Measurements from ENCODE around the gene CINP. TPM values are rescaled to one million over a fixed set of nuclear protein-coding genes. Genes with fewer than 3 reads are reported as not detected.
A peak's percentile ranks its signal among the peaks of the same experiment; 100 is the strongest.
"Not testable (repeated sequence)": the region's sequence is repeated elsewhere in the genome, so short reads cannot be mapped to it uniquely, and the experiment has no call there.

CINP gene
- total RNA-seq, 2 experiments from 2014 or later, result 50.5 to 51.2 TPM

- POLR2A ChIA-PET, result no interaction called here
- Mint-ChIP-seq H3K4me3 (no peak overlapping the region), H3K9me3 (no peaks in the 10 kb centered on the region), H3K27me3 (no peaks in the 10 kb centered on the region), H3K4me1 (ENCODE audit: low read depth) (peaks cover 2% of the 10 kb centered on the region), H3K36me3 (peaks cover 20% of the 10 kb centered on the region), H3K27ac (no peak overlapping the region)
- CTCF ChIA-PET, result no interaction called here
- DNase-seq, result no peak
- intact Hi-C loops (cut with micrococcal nuclease), result no loop called here
Measured at GRCh38 chr14:102330806-102331205, 31.9 kb downstream of the CINP start.

GRCh38 chr14:102329381-102329780 is 33.3 kb downstream of the CINP start:
- CTCF ChIA-PET; POLR2A ChIA-PET; DNase-seq; H3K4me3 Mint-ChIP-seq; H3K27me3 Mint-ChIP-seq; H3K9me3 Mint-ChIP-seq; intact Hi-C loops (cut with micrococcal nuclease); H3K4me1 Mint-ChIP-seq (ENCODE audit: low read depth); H3K27ac Mint-ChIP-seq: not testable (repeated sequence)
- peaks cover 16% of the 10 kb centered on the region for H3K36me3 Mint-ChIP-seq

GRCh38 chr14:102326583-102326982 is 36.1 kb downstream of the CINP start:
- peaks cover 6% of the 10 kb centered on the region for H3K36me3 Mint-ChIP-seq
- H3K27me3 Mint-ChIP-seq, result no peaks in the 10 kb centered on the region
- H3K4me1 Mint-ChIP-seq (ENCODE audit: low read depth), result peaks cover 3% of the 10 kb centered on the region
- POLR2A ChIA-PET, result no interaction called here
- intact Hi-C loops (cut with micrococcal nuclease), result no loop called here
- no peak overlapping the region for H3K4me3 Mint-ChIP-seq
- no peak overlapping the region for H3K27ac Mint-ChIP-seq
- H3K9me3 Mint-ChIP-seq, result no peaks in the 10 kb centered on the region
- DNase-seq, result no peak
- CTCF ChIA-PET, result no interaction called here

DNA sequence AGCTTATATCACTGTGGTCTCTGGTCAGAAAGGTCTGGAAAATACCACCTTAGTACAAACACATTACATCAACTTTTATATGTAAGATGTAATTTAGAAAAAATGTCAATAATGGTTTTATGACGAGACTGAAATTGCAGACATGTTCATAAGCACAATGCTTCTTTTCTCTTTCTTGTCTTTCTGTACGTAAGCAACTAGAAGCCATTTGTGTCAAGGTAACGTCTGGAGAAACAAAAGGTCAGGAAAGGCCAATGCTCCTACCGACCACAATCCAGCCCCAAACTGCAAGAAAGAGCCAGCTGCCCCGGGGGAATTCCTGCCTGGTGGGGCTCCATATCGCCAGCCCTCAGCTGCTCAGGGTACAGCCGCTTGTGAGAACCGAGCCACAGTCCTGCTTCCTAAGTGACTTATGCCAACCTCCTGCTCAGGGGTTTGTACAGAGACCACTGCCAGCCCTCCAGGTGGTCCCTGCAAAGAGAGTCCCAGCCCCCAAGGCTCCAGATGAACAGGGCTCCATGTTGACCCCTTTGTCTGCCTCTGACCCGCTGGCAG is 36.8 kb downstream of the CINP start:
- intact Hi-C loops (cut with micrococcal nuclease), result no loop called here
- H3K4me3 Mint-ChIP-seq, result no peak overlapping the region
- peaks cover 6% of the 10 kb centered on the region for H3K36me3 Mint-ChIP-seq
- H3K9me3 Mint-ChIP-seq, result no peaks in the 10 kb centered on the region
- no peak for DNase-seq
- H3K27ac Mint-ChIP-seq, result no peak overlapping the region
- ChIA-PET CTCF (interaction anchor here (1.2 kb wide), 1 partner anchor 12 kb away, joined by 3 read pairs; no protein-coding TSS in a partner anchor), POLR2A (no interaction called here)
- H3K27me3 Mint-ChIP-seq, result no peaks in the 10 kb centered on the region
- peaks cover 6% of the 10 kb centered on the region for H3K4me1 Mint-ChIP-seq (ENCODE audit: low read depth)

DNA sequence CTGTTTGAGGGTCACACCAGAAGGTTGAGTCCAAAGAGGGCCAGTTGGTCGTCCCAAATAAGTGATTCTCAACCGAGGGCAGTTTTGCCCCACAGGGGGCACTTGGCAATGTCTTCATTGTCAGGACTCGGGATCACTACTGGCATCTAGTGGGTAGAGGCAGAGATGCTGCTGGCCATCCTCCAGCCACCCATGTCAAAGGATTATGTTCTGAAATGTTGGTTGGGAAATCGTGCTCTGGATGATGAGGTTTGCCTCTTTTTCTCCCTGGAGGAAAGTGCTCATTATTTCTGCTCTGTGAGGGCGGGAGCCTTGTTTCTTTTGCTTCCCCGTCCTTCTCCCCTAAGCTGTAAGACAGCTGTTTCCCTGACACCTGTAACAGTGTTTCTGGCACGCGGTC is 39.6 kb downstream of the CINP start:
- peaks cover 26% of the 10 kb centered on the region for H3K4me1 Mint-ChIP-seq (ENCODE audit: low read depth)
- H3K27ac Mint-ChIP-seq, result no peak overlapping the region
- peaks cover 6% of the 10 kb centered on the region for H3K36me3 Mint-ChIP-seq
- no peaks in the 10 kb centered on the region for H3K9me3 Mint-ChIP-seq
- CTCF ChIA-PET, result interaction anchor here (1.6 kb wide), 1 partner anchor 9 kb away, joined by 4 read pairs; no protein-coding TSS in a partner anchor
- POLR2A ChIA-PET, result no interaction called here
- intact Hi-C loops (cut with micrococcal nuclease), result no loop called here
- peak; percentile 45 for DNase-seq
- no peak overlapping the region for H3K4me3 Mint-ChIP-seq
- H3K27me3 Mint-ChIP-seq, result no peaks in the 10 kb centered on the region

DNA sequence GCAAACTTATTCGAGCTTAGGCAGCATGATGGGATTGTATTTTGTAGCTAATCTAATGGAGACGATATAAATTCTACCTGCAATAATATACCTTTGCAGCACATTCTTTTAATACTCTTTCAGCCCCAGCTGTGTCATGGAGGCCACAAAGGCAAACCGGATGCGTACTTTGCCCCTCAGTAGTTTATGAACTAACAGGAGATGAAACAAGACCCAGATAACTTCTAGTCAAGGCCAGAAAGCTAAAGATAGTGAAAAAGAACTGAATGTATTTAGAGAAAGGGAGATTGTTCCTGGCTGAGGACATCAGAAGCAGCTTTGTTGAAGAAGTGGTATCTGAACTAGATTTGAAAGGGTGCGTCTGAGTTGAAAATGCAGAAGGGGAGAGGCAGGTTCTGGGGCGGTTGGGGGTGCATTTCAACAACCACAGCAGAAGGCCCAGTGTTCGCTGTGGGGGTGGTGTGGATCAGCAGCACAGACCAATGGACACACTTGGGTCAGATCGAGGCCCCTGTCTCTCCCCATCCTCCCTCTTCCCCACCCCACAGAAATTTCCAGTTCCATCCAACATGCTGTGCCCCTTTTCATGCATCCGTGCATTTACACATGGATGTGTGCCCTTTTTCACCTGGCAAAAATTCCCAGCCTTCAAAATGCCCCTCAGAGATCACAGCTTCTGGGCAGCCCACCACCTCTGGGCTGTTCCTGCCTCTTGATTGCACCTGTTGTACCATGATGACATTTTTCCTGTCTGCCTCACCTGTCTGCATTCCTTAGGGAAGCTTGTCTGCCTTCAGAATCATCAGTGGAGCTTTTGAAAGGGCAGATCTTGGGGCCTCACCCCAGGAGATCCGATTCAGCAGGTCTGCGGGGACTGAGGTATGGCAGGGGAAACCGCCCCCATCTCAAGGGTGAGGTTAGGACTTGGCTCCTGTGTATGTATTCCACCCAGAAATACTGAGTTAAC is 41.0 kb downstream of the CINP start:
- Mint-ChIP-seq H3K4me3 (peak overlapping the region; percentile 3), H3K9me3 (no peaks in the 10 kb centered on the region), H3K36me3 (peaks cover 10% of the 10 kb centered on the region), H3K4me1 (ENCODE audit: low read depth) (peaks cover 34% of the 10 kb centered on the region), H3K27ac (peak overlapping the region; percentile 48), H3K27me3 (no peaks in the 10 kb centered on the region)
- CTCF ChIA-PET, result interaction anchor here (1.0 to 1.7 kb wide), 4 partner anchors 17 to 360 kb away, joined by 3 read pairs; partner anchors contain the start of gene MOK
- POLR2A ChIA-PET, result interaction anchor here (0.7 to 3.1 kb wide), 3 partner anchors 13 to 41 kb away, joined by 3 to 16 read pairs (median 5); partner anchors contain the start of genes CINP and TECPR2
- DNase-seq, result no peak
- intact Hi-C loops (cut with micrococcal nuclease), result no loop called here

DNA sequence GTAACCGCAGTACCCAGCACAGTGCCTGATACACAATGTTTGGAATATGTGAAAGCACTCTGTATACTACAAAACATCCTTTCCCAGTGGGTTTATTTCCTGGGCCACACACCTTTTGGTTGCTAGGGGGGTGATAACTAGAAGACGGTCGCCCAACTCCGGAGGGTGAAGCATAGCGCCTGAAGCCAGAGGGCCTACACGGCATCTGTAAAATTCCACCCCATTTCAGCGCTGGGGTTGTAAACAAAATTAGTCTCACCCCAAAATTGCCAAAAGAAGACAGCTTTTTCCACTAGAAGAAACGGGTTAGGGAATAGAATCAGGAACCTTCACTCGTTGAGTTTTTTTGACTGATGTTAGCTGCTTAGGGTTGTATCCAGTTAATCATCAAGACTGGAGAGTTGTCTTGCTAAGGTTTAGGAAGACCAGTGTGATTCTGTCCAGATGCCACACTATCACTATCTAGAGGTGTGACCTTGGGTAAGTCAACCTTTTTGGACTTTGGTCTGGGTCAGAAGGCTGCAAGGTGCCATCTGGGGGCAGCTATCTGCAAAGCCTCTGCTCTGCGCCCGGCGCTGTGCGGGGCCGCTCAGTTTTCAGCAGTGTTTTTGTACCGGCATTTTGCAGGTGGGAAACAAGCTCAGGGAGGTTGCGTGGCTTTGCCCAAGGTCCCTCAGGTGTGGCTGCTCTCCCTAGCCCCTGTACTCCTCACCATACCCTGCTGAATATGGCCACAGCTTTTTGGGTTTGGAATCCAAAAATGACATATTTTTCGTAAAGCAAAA is 41.8 kb downstream of the CINP start:
- H3K4me1 Mint-ChIP-seq (ENCODE audit: low read depth), result peaks cover 38% of the 10 kb centered on the region
- ChIA-PET CTCF (interaction anchor here (0.7 to 1.7 kb wide), 6 partner anchors 16 to 359 kb away, joined by 3 to 4 read pairs (median 3); partner anchors contain the start of gene MOK), POLR2A (interaction anchor here (0.9 to 3.1 kb wide), 3 partner anchors 16 to 41 kb away, joined by 3 to 16 read pairs (median 5); partner anchors contain the start of genes CINP, MOK and TECPR2)
- H3K9me3 Mint-ChIP-seq, result no peaks in the 10 kb centered on the region
- peak overlapping the region; percentile 88 for H3K27ac Mint-ChIP-seq
- H3K27me3 Mint-ChIP-seq, result no peaks in the 10 kb centered on the region
- peak overlapping the region; percentile 88 for H3K4me3 Mint-ChIP-seq
- intact Hi-C loops (cut with micrococcal nuclease), result no loop called here
- H3K36me3 Mint-ChIP-seq, result peaks cover 4% of the 10 kb centered on the region
- no peak for DNase-seq

- Mint-ChIP-seq H3K27ac (peak overlapping the region; percentile 88), H3K4me3 (peak overlapping the region; percentile 88), H3K27me3 (no peaks in the 10 kb centered on the region), H3K36me3 (peaks cover 4% of the 10 kb centered on the region), H3K9me3 (no peaks in the 10 kb centered on the region), H3K4me1 (ENCODE audit: low read depth) (peaks cover 41% of the 10 kb centered on the region)
- DNase-seq, result peak; percentile 41
- intact Hi-C loops (cut with micrococcal nuclease), result no loop called here
- ChIA-PET CTCF (interaction anchor here (0.7 to 1.6 kb wide), 4 partner anchors 15 to 234 kb away, joined by 3 to 4 read pairs (median 3); partner anchors contain the start of gene MOK), POLR2A (interaction anchor here (0.6 to 3.1 kb wide), 4 partner anchors 15 to 42 kb away, joined by 3 to 16 read pairs (median 4); partner anchors contain the start of genes CINP, MOK and TECPR2)
Measured at GRCh38 chr14:102320033-102320660, 42.5 kb downstream of the CINP start.

DNA sequence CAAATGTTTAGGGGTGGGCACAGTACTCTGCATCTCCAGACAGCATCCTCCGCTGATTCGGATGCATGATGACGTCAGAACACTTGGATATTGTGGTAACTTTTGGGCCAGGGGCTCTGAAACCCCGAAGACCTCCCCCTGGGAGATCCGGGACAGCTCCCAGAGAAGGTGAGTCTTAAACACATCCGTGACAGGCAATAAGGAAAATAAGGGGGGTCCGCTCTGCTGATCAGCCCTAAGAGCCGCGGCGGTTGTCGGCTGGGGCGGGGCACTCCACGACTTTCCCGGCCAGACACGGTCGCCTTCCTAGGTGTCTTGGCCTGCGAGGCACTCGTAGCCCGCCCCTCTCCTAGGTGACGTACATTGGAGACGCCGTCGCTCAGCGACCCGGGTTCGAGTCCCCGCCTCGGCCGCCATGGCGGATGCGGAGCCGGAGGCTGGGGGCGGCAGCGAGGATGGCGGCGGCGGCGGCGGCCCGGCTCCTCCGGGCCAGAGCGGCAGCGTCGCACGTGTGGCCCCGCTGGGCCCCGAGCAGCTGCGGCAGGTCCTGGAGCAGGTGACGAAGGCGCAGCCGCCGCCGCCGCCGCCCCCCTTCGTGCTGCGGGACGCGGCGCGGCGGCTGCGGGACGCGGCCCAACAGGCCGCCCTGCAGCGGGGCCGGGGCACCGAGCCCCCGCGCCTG is 43.2 kb downstream of the CINP start, which contains the start of gene ZNF839:
Gene ZNF839, plus strand, starts transcription at position 396 of the 682 bp plus-strand sequence. Its CDS starts 20 bp downstream, at position 416.
- H3K27ac Mint-ChIP-seq, result peak within 1 kb of the TSS; percentile 98
- POLR2A ChIA-PET, result interaction anchor here (0.6 to 3.1 kb wide), 5 partner anchors 15 to 43 kb away, joined by 3 to 16 read pairs (median 3); partner anchors contain the start of genes CINP, MOK and TECPR2
- peaks cover 4% of the 10 kb centered on the region for H3K36me3 Mint-ChIP-seq
- intact Hi-C loops (cut with micrococcal nuclease), result loop anchor here (1.0 to 5.0 kb wide), 8 partner anchors 43 to 612 kb away; partner anchors contain the start of genes CINP, DYNC1H1, PPP2R5C and RCOR1
- peak within 1 kb of the TSS; percentile 95 for H3K4me3 Mint-ChIP-seq
- CTCF ChIA-PET, result no interaction called here
- DNase-seq, result peak; percentile 96
- H3K4me1 Mint-ChIP-seq (ENCODE audit: low read depth), result peaks cover 47% of the 10 kb centered on the region
- no peaks in the 10 kb centered on the region for H3K9me3 Mint-ChIP-seq
- no peaks in the 10 kb centered on the region for H3K27me3 Mint-ChIP-seq

DNA sequence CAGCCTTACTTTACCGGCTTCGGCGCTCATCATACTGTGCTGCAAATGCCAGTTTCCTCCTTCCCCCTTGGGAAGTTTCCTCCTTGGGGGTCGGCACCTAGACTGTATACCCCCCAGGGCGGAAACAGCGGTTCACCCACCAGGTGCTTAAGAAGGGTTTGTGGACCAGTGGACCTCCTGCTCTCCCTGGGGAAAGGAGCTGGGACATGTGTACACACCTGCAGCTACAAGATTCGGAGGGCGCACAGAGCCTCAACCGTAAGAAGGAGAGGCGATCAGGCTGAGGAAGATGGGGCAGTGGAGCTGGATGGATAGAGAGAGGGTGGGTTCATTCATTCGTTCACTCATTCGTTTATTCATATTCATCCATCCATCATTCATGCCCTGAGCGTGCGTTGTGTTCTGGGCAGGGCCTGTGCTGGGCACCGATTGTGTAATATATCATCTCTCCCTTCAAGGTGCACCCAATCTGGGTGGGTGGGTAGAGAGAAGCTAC is 43.9 kb downstream of the CINP start:
- no peak for DNase-seq
- no peaks in the 10 kb centered on the region for H3K9me3 Mint-ChIP-seq
- H3K27me3 Mint-ChIP-seq, result no peaks in the 10 kb centered on the region
- H3K4me3 Mint-ChIP-seq, result peak overlapping the region; percentile 95
- ChIA-PET CTCF (no interaction called here), POLR2A (interaction anchor here (0.8 to 3.1 kb wide), 3 partner anchors 14 to 44 kb away, joined by 3 to 16 read pairs (median 11); partner anchors contain the start of genes CINP, MOK and TECPR2)
- intact Hi-C loops (cut with micrococcal nuclease), result loop anchor here (1.0 to 5.0 kb wide), 9 partner anchors 43 to 612 kb away; partner anchors contain the start of genes ANKRD9, CINP, DYNC1H1 and PPP2R5C
- H3K27ac Mint-ChIP-seq, result peak overlapping the region; percentile 98
- peaks cover 4% of the 10 kb centered on the region for H3K36me3 Mint-ChIP-seq
- H3K4me1 Mint-ChIP-seq (ENCODE audit: low read depth), result peaks cover 50% of the 10 kb centered on the region

Measured in activated CD4-positive, alpha-beta memory T cell treated with anti-CD3 and anti-CD28 coated beads for 36 hours (primary cell).